ENCODE data around the gene KLHL29.

Gene KLHL29

GRCh38 chr2:23615216-23616020 lies 230.4 kb downstream of the KLHL29 start:
- no peak overlapping the region for H3K4me3 ChIP-seq (ENCODE audit: low read depth, low read length)
- no peak for TF ChIP-seq CTCF (IDR thresholded peaks at IDR 0.05; ENCODE audit: low read depth, low read length, missing control alignments)
- no peak for DNase-seq (ENCODE audit: low read depth)
- in situ Hi-C loops (cut with HindIII; ENCODE audit: low sequenced_read_pairs): no loop called here

DNA sequence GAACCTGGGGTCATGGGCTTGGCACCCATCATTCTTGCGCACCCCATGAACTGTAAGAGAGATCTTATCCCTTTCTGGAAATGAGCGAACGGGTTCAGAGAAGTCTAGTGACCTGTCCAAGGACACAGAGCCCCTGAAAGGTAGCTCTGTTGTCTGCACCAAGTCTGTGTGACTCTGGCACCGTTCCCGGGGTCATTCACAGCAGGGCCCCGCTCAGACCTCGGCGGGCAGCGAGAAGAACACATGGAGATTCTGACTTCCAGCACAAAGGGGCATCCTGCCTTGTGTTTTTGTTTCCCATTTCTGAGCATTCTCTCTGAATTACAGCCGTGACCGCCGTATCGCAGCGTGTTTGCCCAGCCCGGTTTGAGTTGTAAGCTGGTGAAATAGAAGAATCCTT lies 231.7 kb downstream of the KLHL29 start:
- no peak for DNase-seq (ENCODE audit: low read depth)
- in situ Hi-C loops (cut with HindIII; ENCODE audit: low sequenced_read_pairs): no loop called here
- H3K4me3 ChIP-seq (ENCODE audit: low read depth, low read length): no peak overlapping the region
- TF ChIP-seq CTCF (IDR thresholded peaks at IDR 0.05; ENCODE audit: low read depth, low read length, missing control alignments): no peak

GRCh38 chr2:23617167-23617810 lies 232.3 kb downstream of the KLHL29 start:
- no peak overlapping the region for H3K4me3 ChIP-seq (ENCODE audit: low read depth, low read length)
- peak; percentile 74 for TF ChIP-seq CTCF (IDR thresholded peaks at IDR 0.05; ENCODE audit: low read depth, low read length, missing control alignments)
- in situ Hi-C loops (cut with HindIII; ENCODE audit: low sequenced_read_pairs): no loop called here

GRCh38 chr2:23617811-23618215 lies 232.8 kb downstream of the KLHL29 start:
- no peak overlapping the region for H3K4me3 ChIP-seq (ENCODE audit: low read depth, low read length)
- TF ChIP-seq CTCF (IDR thresholded peaks at IDR 0.05; ENCODE audit: low read depth, low read length, missing control alignments): no peak
- in situ Hi-C loops (cut with HindIII; ENCODE audit: low sequenced_read_pairs): no loop called here

More at GRCh38 chr2:23617167-23617810, 232.3 kb downstream of the KLHL29 start:
- no peak for DNase-seq (ENCODE audit: low read depth)

DNA sequence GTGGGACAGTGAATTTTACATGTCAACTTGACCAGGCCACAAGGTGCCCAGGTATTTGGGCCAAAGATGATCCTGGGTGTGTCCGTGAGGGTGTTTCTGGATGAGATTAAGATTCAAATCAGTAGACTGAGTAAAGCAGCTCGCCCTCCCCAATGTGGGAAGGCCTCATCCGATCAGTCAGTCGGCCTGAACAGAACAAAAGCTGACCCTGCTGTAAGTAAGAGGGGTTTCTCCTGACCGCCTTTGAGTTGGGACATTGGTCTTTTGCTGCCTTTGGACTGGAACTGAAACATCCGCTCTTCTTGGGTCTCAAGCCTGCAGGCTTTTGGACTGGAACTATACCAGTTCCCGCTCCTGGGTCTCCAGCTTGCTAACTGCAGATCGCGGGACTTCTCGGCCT lies 233.3 kb downstream of the KLHL29 start:
- in situ Hi-C loops (cut with HindIII; ENCODE audit: low sequenced_read_pairs): no loop called here
- TF ChIP-seq CTCF (IDR thresholded peaks at IDR 0.05; ENCODE audit: low read depth, low read length, missing control alignments): no peak

More at GRCh38 chr2:23617811-23618215, 232.8 kb downstream of the KLHL29 start:
- no peak for DNase-seq (ENCODE audit: low read depth)

DNA sequence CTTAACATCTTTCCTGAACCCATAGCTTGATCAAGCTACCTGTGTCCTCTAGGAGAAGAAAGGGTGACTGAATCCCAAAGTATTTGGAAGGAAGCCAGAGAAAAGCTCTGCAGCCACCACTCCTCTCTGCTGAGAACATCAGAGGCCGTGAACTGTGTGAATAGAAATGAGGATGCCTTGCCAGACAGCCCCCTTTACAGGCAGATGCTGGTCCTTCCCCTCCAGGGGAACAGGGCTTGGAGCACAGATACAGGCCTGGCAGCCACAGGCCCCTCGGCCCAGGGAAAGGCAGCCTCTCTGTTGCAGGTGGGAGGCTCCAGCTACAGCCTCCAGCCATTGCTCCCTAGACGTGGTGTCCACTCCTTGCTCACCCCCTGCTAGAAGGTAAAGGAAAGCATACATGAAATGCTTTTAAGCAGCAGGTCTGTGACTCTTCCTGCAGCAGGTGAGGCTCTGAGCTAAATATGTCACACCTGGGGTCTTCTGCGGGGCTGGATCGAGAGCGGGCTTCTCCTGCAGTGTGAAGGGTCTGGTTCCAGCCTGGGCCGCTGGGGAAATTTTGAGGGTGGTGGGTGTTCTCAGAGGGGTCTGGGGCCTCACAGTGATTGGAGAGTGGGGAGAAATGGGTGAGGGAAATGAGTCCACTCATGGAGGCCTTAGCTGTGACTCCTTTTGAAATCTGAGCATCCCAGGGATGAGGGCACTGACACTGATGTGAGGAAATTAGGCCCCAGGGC lies 234.0 kb downstream of the KLHL29 start:
- in situ Hi-C loops (cut with HindIII; ENCODE audit: low sequenced_read_pairs): no loop called here
- H3K4me3 ChIP-seq (ENCODE audit: low read depth, low read length): no peak overlapping the region
- DNase-seq (ENCODE audit: low read depth): no peak
- no peak for TF ChIP-seq CTCF (IDR thresholded peaks at IDR 0.05; ENCODE audit: low read depth, low read length, missing control alignments)

More for the DNA sequence above, 233.3 kb downstream of the KLHL29 start:
- no peak for DNase-seq (ENCODE audit: low read depth)
- H3K4me3 ChIP-seq (ENCODE audit: low read depth, low read length): no peak overlapping the region
